ENCODE results near the gene SCUBE3.

Gene SCUBE3

GRCh38 chr6:35181933-35182612 lies 31.7 kb upstream of the SCUBE3 start:
- no peak for DNase-seq (ENCODE audit: low spot score)

GRCh38 chr6:35183281-35183680 lies 30.5 kb upstream of the SCUBE3 start:
- DNase-seq (ENCODE audit: low spot score) = no peak

- DNase-seq (ENCODE audit: low spot score) = no peak
These were observed 29.8 kb upstream of the SCUBE3 start for GRCh38 chr6:35183935-35184334.

- no peak for DNase-seq (ENCODE audit: low spot score)
These were observed 29.0 kb upstream of the SCUBE3 start for GRCh38 chr6:35184580-35185301.

GRCh38 chr6:35185302-35185681 lies 28.5 kb upstream of the SCUBE3 start:
- no peak for DNase-seq (ENCODE audit: low spot score)

GRCh38 chr6:35185971-35186370 lies 27.8 kb upstream of the SCUBE3 start:
- DNase-seq (ENCODE audit: low spot score) = no peak

- no peak for DNase-seq (ENCODE audit: low spot score)
These were observed 27.2 kb upstream of the SCUBE3 start for GRCh38 chr6:35186571-35186970.

- no peak for DNase-seq (ENCODE audit: low spot score)
These were observed 24.9 kb upstream of the SCUBE3 start for GRCh38 chr6:35188886-35189285.

- DNase-seq (ENCODE audit: low spot score) = no peak
These were observed 23.4 kb upstream of the SCUBE3 start for GRCh38 chr6:35190306-35190705.

GRCh38 chr6:35191889-35192288 lies 21.9 kb upstream of the SCUBE3 start:
- DNase-seq (ENCODE audit: low spot score) = no peak

- DNase-seq (ENCODE audit: low spot score) = no peak
These were observed 21.4 kb upstream of the SCUBE3 start for GRCh38 chr6:35192301-35192860.

- DNase-seq (ENCODE audit: low spot score) = no peak
These were observed 19.4 kb upstream of the SCUBE3 start for GRCh38 chr6:35194390-35194789.

- DNase-seq (ENCODE audit: low spot score) = no peak
These were observed 18.5 kb upstream of the SCUBE3 start for GRCh38 chr6:35195120-35195780.

GRCh38 chr6:35197196-35197595 lies 16.6 kb upstream of the SCUBE3 start:
- no peak for DNase-seq (ENCODE audit: low spot score)

- DNase-seq (ENCODE audit: low spot score) = no peak
These were observed 13.9 kb upstream of the SCUBE3 start for GRCh38 chr6:35199866-35200265.

GRCh38 chr6:35202066-35202546 lies 11.7 kb upstream of the SCUBE3 start:
- no peak for DNase-seq (ENCODE audit: low spot score)

- no peak for DNase-seq (ENCODE audit: low spot score)
These were observed 10.5 kb upstream of the SCUBE3 start for GRCh38 chr6:35203152-35203670.

- no peak for DNase-seq (ENCODE audit: low spot score)
These were observed 10.1 kb upstream of the SCUBE3 start for GRCh38 chr6:35203680-35204079.

GRCh38 chr6:35206346-35206745 lies 7.4 kb upstream of the SCUBE3 start:
- no peak for DNase-seq (ENCODE audit: low spot score)

- no peak for DNase-seq (ENCODE audit: low spot score)
These were observed 5.3 kb upstream of the SCUBE3 start for GRCh38 chr6:35208419-35208818.

- no peak for DNase-seq (ENCODE audit: low spot score)
These were observed 4.7 kb upstream of the SCUBE3 start for GRCh38 chr6:35209081-35209480.

- DNase-seq (ENCODE audit: low spot score) = no peak
These were observed 4.0 kb upstream of the SCUBE3 start for GRCh38 chr6:35209622-35210247.

Measured in ecto neural progenitor cell (in vitro differentiated cells).